ENCODE results near the gene GRPEL2.
A peak's percentile ranks its signal among the peaks of the same experiment; 100 is the strongest.

Gene GRPEL2, protein sequence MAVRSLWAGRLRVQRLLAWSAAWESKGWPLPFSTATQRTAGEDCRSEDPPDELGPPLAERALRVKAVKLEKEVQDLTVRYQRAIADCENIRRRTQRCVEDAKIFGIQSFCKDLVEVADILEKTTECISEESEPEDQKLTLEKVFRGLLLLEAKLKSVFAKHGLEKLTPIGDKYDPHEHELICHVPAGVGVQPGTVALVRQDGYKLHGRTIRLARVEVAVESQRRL

DNA sequence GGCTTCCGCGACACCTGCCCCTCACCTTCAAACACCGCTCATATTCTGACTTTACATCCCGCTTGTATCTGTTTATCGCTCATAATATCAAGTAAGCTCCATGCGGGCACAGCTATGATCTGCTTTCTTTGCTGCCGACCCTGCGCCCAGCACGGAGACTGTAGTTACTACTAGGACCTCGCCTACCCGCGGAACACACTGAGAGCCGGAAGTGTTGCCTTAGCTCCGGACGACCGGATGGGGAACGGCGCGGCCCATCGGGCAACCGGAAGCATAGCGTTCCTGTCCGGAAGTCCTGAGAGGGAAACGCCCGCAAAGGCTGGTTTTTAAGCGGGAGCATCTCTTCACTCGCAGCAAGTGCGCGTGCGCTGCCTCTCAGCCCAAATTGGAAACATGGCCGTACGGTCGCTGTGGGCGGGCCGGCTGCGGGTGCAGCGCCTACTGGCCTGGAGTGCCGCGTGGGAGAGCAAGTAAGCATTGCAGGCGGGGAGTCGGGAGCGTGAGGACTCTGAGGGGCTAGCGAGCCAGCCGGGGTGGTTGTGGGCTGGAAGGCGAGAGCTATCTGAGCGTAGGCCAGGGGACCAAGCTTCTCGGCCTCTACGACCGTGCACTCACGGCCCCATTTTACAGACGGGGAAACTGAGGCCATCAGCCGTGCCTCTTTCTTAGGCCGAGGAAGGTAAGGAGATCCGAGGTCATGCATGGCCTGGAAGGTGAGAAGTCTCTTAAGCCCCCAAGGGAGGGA is at the start of gene GRPEL2:
TSS of gene GRPEL2 (plus strand) at position 353 of the 745 bp plus-strand sequence. CDS start at position 394, 41 bp downstream.
- peak; percentile 91 for DNase-seq (ENCODE audit: low spot score)

DNA sequence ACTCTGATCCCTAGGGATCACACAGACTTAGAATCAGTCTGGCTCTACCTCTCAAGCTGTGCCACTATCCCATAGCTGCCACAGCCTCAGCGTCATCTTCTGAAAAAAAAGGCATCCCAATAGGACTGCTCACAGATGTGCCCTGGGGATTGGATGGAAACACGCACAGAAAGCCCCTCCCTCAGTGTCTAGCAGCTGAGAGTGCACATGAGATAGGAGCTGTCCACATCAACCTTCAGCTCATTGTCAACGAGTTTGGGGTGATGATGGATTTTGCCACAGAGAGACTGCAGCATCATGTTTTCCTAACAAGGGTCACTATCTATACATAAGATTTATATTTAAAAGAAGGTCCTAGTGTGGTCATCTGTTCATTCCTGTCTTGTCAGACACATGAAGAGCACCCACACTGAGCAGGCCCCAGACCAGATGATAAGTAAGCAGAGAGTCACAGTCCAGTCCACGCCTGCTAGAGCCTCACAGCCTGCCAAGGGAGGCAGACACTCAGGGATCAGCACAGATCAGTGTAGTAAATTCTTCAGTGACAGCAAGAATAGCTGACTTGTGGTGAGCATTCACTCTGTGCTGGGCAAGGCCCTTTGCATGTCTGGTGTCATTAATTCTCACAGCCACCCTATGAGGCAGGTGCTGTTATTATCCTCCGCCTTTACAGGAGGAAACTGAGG is 47.8 kb upstream of the GRPEL2 start:
- DNase-seq (ENCODE audit: low spot score), result no peak

DNA sequence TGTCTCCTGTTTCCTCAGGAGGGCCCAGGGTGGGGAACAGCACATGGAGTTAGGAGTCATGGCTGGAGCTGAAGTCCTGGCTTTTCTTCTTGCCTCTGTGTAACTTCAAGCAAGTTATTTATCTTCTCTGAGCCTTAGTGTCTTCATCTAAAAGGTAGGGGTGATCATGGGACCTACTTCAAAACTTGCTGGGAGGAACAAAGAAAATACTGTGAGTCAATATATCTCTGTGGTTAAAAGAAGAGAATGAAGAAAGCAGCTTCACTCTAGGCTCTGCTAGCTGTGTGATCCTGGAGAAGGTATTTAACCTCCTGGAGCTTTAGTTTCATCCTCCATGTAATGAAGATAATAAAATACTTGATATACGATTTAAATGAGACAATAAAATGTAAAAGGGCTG is 47.1 kb upstream of the GRPEL2 start:
- DNase-seq (ENCODE audit: low spot score), result no peak

DNA sequence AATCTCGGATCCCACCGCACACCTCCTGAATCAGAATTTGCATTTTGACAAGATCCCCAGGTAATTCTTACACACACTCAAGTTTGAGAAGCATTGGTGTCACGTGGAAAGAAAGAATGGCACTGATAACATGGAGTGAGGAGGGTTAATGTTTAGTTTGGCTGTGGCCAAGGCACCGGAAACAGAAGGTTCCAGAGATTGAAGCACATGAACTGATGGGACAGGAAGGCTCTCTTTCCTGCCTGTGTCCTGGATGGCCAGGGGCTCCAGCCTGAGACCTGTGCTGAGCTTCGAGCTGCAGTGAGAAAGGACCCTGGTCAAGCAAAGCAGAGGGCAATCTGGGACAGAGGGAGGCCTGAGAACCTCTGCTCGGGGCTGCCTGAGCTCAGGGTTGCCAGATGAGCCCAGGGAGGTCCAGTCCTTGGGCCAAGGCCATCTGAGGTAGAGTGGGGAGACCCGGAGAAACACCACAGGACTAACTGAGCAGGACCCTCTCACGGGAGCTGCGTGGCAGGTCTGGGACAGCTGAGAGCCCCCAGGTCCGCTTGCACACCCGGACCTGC is 46.4 kb upstream of the GRPEL2 start:
- DNase-seq (ENCODE audit: low spot score), result no peak

DNA sequence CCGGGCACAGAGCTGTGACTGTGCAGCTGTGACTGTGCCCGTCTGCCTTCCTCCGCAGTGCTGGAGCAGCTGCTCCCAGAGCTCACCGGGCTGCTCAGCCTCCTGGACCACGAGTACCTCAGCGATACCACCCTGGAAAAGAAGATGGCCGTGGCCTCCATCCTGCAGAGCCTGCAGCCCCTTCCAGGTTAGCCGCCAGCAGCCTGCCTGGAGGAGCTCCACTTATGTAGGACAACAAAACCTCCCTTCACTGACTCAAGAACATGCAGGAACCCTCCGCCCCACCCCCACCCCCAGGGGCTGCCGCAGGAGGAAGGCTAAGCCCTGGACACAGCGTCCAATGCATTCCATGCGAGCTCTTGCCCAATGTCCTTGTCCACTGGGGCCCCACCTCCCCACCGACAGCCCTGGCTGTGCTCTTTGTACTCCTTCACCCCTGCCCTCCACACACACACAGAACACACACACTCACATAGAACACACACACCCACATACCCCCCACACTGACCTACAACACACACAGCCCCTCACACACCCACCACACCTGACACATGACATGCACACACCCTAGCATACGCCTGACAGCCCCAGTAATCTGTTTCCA is 45.7 kb upstream of the GRPEL2 start:
- DNase-seq (ENCODE audit: low spot score), result no peak

DNA sequence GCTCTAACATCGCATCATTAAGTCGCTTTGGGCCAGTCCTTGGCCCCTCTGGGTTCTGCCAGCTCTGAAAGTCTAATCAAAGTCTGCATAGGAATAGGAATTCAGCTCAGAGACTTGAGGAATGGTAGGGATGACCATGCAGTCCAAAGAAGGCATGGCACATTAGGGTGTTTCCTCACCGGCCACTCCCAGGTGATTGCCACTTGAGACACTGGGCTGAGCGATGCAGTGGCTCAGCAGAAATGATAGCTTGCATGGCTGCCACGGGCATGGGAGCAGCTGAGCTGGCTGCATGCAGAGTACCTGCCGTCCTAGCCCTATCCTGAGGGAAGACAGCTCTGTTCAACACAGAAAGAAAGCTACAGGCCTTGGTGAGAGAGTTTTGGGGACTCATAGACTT is 44.9 kb upstream of the GRPEL2 start:
- DNase-seq (ENCODE audit: low spot score), result no peak

DNA sequence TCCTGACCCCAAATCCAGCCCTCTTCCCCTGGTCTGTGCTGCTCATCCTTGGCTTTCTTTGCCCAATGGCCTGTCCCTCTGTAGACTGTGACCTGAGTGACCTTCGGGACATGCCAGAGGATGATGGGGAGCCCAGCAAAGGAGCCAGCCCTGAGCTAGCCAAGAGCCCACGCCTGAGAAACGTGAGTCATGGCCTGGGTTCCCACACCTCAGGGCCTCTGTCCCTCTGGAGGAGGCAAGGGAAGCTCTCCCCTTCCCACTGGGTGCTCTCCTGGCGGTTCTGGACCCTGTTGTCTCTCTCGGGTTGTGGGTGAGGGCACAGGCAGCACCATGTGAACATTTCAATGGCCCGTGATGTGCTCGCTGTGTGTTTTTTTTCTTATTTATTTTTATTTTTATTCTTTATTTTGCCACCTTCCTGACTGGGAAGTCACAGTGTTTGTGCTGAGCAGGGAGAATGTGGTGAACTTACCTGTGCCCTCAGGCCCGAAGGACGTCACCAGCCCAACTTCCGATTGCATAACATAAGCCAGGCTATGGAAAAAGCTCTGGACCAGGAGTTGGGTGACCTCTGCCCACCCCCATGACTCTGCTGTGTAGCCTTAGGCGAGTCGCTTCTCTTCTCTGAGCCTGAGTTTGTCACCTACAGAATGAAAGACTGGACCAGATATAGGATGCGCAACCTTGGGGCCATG is 44.1 kb upstream of the GRPEL2 start:
- DNase-seq (ENCODE audit: low spot score), result no peak

DNA sequence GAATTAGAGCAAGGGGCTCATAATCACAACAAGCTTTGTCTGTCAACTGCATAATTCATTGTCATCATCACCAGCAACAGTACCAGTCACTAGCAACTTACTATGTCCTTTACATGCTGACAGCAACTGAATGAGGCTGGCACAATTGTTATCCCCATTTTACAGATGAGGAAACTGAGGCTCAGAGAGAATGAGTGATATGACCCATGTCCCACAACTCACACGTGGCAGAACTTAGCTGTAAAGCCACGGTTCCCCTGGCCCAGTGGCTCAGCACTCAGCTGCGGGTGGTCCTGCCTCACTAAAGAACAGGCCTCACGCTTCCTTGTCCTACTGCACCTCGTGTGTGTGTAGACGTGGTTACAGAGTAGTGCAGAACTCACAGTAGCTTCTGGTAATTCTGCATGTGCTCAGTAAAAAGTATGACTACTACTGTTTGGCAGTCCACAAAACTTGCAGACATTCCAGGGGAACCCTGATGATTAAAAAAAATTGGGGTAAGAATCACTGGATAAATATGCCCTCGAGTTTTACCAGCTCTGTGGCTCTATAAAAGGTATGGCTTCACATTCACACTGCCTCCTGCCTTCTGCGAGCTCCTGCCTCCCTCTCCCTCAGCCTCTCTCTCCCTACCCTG is 43.4 kb upstream of the GRPEL2 start:
- DNase-seq (ENCODE audit: low spot score), result no peak

DNA sequence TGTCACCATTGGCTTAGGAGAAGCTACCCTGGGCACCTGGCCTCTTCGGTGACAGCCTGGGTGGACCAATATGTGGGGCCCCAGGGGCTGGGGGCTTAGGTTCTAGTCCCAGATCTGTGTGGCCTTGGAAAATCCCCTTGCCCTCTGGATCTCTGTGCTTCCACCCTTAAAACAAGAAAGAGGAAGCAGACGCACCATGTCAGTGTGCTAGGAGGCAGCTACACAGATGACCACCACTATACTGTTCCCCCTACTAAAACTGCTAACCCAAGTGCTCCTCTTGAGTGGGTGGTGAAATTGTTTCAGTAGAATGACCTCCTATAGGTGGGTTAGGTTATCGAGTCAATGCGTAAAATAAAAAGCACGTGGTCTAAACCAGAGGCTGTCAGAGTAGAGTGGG is 42.7 kb upstream of the GRPEL2 start:
- DNase-seq (ENCODE audit: low spot score), result no peak

DNA sequence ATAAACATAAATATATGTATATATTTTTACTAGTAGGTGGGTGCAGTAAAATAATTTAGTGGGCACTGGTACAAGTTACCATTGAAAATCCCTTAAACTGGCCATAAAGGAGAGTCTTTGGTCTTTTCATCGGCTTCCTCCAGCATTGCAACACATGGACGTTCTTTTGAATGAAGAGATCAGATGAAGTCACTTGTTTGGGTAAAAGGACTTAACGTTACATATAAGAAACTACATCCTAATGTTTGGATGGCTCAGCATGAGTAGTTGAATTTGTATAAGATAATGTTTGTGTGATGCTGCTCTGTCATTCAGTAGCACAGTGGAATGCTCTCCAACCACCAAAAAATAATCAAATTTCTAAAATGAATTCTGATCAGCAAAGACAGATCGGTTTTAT is 42.1 kb upstream of the GRPEL2 start:
- DNase-seq (ENCODE audit: low spot score), result no peak

DNA sequence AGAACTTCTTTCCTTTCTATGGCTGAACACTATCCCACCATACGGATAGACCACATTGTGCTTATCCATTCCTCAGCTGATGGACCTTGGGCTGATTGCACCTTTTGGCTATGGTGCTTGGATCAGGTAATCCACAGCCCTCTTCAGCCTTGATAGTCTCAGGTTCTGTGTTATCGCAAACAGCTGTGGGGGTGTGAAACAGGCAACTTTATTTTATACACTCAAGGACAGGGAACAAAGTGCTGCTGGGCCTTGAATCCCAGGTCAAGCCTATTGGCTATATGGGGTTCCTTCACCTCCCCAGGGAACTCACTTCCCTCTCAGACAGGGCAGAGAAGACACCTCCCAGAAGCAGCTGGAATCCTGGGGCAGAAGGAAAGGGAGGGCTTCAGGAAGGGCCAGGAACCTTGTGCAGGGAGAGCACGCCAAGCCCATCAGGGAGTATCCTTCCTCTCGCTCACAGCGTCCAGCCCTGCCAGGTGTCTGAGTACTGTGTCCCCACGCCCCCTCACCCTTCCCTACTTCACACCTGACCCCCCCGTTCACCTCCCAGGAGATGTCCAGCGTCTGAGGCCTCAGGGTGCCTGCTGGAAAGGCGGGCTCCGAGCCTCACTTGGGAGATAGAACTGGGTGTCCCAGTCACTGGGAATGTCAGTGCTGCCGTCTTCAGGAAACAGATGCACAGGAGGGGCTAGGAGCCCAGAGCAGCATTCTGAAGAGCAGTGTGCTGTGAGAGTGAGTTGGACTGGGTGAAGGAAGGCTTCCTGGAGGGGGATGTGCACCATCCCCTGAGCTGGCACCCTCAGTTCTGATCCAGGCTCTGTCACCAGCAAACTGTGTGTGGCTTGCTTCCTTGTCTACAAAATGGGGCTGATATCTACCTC is 40.9 kb upstream of the GRPEL2 start:
- no peak for DNase-seq (ENCODE audit: low spot score)

DNA sequence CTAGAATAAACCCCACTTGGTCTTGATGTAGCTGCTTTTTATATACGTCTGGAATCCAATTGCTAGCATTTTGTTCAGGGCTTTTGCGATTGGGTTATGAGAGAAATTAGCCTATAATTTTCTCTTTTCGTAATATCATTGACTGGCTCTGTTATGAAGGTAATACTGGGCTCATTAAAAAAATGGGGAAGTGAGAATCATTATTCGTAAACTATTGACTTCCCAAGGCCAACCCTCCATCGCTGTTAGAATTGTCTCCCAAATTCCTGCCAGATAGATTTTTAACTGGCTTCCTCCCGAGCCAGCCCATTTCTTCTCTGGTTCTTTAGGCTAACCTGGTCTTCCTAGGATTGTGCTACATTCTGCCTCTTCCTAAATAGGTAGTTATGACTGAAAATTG is 35.9 kb upstream of the GRPEL2 start:
- no peak for DNase-seq (ENCODE audit: low spot score)

DNA sequence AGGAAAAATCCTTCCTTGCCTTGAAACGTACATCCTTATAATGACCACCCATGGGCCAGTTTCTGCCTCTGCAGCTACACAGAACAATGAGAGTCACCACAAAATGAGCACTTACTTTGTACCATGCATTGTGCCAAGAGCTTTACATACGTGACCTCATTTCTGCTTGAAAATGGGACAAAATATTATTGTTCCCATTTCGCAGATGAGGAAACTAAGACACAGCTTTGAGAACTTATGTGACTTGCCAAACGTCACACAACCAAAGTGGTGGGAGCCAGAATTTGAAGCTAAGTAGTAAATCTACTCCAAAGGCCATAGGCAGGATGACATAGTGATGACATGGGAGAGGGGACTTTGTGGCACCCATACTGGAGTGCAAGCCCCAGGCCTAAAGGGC is 34.8 kb upstream of the GRPEL2 start:
- no peak for DNase-seq (ENCODE audit: low spot score)

DNA sequence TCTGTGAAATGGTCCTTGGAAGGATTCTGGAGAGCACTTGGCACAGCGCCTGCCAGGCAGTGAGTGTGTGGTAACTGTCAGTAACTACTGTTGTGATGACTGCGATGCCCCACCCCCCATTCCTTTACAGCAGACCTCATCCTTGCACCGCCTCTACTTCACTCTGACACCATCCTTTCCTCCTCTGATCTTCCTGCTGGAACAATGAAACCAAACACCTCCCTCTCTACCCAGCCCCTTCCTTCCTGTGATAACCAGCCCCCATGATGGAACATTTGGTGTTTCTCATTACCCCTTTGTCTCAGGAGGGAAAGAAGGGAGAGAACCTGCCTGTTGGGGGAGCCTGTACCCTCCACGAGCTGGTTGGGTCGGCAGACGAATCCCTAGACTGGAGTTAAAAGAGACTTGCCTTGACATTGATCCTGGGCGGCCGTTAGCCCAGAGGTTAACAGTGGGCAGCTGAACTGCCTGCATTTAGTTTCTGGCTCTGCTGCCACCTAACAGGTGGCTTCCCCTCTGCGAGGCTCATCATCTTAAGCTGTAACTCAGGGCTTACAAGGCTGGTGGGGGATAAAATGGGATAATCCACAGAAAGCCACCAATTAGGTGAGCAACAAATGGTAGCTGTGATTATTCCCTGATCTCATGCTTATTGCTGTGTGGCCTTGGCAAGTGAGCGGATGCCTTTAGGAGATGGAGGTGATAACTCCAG is 34.2 kb upstream of the GRPEL2 start:
- DNase-seq (ENCODE audit: low spot score), result no peak

DNA sequence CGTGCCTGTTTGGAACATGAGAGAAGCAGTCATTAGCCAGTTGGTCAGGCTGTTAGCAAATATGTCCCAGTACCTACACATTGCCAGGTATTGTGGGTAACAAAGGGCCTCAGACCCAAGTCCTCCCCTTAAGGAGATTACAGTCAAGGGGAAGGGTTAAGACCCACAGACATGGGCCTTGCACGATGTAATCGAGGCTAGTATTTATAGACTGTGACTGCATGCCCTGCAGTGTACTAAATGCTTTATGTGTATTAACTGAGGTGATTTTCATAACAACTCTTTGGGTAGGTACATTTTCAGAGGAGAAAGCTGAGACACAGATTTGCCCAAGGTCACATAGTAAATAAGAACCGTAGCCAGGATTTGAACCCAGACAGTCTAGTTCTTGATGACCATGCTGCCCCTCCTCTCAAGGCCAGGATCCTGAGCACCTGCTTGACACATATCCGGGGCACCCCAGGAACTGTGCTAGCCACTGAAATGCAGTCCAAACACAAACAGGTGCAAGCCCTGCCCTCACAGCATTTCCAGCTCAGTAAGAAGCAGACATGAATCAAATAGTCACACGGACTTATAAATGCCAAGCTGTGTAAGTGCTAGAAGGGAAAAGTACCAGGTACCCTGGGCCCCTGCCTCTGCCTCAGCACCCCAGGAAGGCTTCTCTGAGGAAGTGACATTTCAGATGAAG is 32.0 kb upstream of the GRPEL2 start:
- no peak for DNase-seq (ENCODE audit: low spot score)

DNA sequence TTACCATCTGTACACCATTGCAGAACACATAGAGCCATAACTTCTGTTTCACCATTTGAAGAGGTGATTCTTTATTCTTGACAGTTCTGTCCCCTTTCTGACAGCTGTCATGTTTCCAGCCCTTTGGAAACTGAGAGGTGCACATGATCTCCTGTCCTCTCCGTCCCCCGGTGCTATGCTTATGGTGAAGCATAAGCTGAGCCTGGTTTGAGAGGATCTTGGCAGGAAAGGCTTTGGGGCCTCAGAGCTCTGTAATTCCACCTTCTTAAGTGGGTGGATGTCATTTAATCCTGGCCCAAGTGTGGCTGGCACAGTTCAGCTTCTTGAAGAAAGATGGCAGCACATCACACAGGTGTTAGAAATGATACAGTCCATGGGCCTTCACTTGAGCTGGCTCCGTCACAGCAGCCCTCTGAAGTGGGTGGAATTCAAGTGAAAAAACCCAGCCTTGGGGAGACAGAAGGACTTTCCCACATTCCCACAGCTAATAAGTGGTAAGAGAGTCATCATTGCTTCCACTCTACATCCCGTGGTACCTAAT is 30.7 kb upstream of the GRPEL2 start:
- DNase-seq (ENCODE audit: low spot score), result no peak

DNA sequence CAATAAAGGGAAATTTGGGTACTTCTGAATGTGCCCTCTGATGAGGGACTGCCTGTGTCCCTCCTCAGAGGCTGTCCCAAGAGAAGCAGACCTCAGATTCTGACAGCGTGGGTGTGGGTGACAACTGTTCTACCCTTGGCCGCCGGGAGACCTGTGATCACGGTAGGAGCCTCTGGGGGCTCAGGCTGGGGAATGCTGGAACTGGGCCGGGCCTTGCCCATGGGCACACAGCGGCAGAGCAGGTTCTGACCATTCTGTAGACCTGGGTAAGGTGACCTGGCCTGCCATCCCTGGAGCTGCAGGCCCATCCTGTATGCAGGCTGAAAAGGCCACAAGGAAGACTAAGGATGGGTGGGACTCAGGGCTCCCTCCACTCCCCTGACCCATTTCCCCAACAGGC is 29.5 kb upstream of the GRPEL2 start:
- DNase-seq (ENCODE audit: low spot score), result no peak

DNA sequence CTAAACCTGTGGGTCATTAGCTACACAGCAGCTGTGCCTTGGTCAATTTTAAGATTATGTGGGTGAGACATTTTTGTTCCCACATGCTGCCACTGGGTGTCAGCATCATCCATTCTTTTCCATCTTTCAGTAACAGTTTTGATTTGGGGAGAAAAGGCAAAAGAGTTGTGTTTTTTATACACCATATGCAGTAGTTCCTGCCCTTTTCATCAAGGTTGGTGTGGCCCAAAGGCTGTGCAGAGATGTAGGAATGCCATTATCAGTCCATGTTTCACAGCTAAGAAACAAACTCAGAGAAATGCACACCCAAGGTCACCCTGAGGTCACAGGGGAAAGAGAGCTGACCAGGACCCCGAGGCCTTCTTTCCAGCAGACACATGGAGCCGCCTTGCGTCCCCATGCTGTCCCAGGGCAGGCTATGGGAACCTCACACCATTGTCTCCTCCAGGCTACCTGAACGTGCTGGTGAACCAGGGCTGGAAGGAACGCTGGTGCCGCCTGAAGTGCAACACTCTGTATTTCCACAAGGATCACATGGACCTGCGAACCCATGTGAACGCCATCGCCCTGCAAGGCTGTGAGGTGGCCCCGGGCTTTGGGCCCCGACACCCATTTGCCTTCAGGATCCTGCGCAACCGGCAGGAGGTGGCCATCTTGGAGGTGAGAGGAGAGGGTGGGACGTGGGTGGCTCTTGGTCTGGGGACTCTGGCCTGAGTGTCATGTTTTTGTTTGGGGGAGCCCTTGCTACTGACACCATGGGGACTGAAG is 27.8 kb upstream of the GRPEL2 start:
- peak; percentile 54 for DNase-seq (ENCODE audit: low spot score)
